Peyer's patch (tissue), 4 donors: Measurements from ENCODE around the gene POLR2L. TPM values are rescaled to one million over a fixed set of nuclear protein-coding genes. Genes with fewer than 3 reads are reported as not detected.

Source experiments
- DNase-seq, 3 donors: peaks; one replicate each; pipeline ENCODE4 v3.0.0-alpha.2; 2017 to 2019
- H3K27ac ChIP-seq, 4 donors: fragments of 200-600 bp; sonication (generic); one replicate each; pipeline ENCODE4 v1.5.1; 2016 to 2019
- H3K27me3 ChIP-seq, 2 donors: fragments of 200-600 bp; sonication (generic); one replicate each; pipeline ENCODE4 v1.5.1; 2019
- H3K36me3 ChIP-seq, 3 donors: fragments of 200-600 bp; sonication (generic); one replicate each; pipeline ENCODE4 v1.5.1; 2016 to 2019
- H3K4me1 ChIP-seq, 4 donors: fragments of 200-600 bp; sonication (generic); one replicate each; pipeline ENCODE4 v1.5.1; 2016 to 2019
- H3K4me3 ChIP-seq, 4 donors: fragments of 200-600 bp; sonication (generic); 1 replicate in 3 of 4; 2 replicates in 1 of 4; pipeline ENCODE4 v1.5.1; 2016 to 2019; ENCODE audit warnings: mild to moderate bottlenecking in 1 of 4
- H3K9me3 ChIP-seq, 4 donors: fragments of 200-600 bp; sonication (generic); one replicate each; pipeline ENCODE4 v1.5.1; 2016 to 2019; ENCODE audit warnings: mild to moderate bottlenecking in 1 of 4
- CTCF ChIP-seq, 6 experiments: fragments of 450-650 bp in 4 of 6; fragments of 200-600 bp in 2 of 6; sonication (generic) in 1 of 6; IDR thresholded peaks; one replicate each; pipeline ENCODE4 v1.5.1; 2017 to 2019; ENCODE audit warnings: antibody characterized with exemption in 6 of 6, mild to moderate bottlenecking in 3 of 6, moderate library complexity in 1 of 6
- POLR2A ChIP-seq, 2 donors: fragments of 450-650 bp; IDR thresholded peaks; one replicate each; pipeline ENCODE4 v1.5.1; 2017; ENCODE audit warnings: antibody characterized with exemption in 2 of 2, mild to moderate bottlenecking in 2 of 2, moderate library complexity in 2 of 2
- total RNA-seq, 4 donors: library from RNA; depleted of rRNA; stranded (reverse); fragments of >200 nt; gene quantifications; one replicate each; pipeline ENCODE4 v1.1.0, GENCODE V29; 2016

Gene POLR2L
- total RNA-seq, 4 donors from 2014 or later, result 37.8 to 67.1 (median 44.8) TPM

- Histone ChIP-seq H3K27ac (no peak overlapping the region), H3K27me3 (peaks cover 0 to 10% of the 10 kb centered on the region in 2 donors), H3K36me3 (no peaks in the 10 kb centered on the region), H3K4me1 (peaks cover 0 to 36% (median 18%) of the 10 kb centered on the region in 4 donors), H3K4me3 (no peak overlapping the region), H3K9me3 (no peaks in the 10 kb centered on the region)
- peak in 1 of 6 experiments; percentile 11 for TF ChIP-seq CTCF (IDR thresholded peaks at IDR 0.05)
- TF ChIP-seq POLR2A (IDR thresholded peaks at IDR 0.05), result no peak
- DNase-seq, result no peak
These were observed 8.7 kb upstream of the POLR2L start for GRCh38 chr11:850775-851763.

DNA sequence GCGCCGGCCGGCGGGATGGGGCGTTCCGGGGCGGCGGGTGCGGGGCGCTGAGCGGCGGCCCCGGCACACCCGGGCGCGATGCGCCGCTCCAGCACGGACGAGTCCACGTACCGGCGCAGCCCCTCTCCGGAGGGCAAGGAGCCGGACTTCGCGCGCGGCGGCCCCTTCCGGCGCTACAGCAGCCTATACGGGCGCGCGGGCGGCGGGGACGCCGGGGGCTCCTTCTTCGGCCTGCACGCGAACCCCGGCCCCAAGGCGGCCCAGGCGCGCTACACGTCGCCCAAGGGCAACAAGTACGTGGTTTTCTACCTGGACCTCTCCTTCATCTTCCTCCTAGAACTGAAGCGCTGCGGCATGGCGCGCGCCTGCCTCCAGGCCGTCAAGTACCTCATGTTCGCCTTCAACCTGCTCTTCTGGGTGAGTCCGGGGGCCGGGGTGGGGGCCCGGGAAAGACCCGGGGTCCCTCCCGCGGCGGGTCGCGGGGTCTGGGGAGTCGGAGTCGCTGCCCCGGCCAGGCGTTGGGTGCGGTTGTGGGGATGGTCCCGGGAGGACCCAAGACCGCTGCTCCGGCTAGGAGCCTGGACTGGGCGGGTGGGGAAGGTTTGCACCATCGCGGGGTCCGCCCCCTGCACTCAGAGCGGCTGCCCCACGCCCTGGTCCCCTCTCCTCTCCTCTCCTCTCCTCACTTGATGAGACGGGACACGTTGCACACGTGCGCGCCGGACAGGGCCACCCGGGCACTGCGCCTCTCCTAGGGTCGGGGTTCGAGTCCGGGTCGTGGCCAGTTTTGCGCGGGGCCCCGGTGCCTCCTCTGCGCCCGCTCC, 7.8 kb upstream of the POLR2L start:
- DNase-seq, result no peak
- peaks cover 0 to 10% of the 10 kb centered on the region in 2 donors for H3K27me3 ChIP-seq
- no peaks in the 10 kb centered on the region for H3K36me3 ChIP-seq
- no peaks in the 10 kb centered on the region for H3K9me3 ChIP-seq
- TF ChIP-seq POLR2A (IDR thresholded peaks at IDR 0.05) (no peak), CTCF (IDR thresholded peaks at IDR 0.05) (no peak)
- H3K27ac ChIP-seq, result no peak overlapping the region
- H3K4me3 ChIP-seq, result peak overlapping the region in 3 of 4 donors; percentile 48 to 57 (median 51)
- peaks cover 0 to 42% (median 18%) of the 10 kb centered on the region in 4 donors for H3K4me1 ChIP-seq

DNA sequence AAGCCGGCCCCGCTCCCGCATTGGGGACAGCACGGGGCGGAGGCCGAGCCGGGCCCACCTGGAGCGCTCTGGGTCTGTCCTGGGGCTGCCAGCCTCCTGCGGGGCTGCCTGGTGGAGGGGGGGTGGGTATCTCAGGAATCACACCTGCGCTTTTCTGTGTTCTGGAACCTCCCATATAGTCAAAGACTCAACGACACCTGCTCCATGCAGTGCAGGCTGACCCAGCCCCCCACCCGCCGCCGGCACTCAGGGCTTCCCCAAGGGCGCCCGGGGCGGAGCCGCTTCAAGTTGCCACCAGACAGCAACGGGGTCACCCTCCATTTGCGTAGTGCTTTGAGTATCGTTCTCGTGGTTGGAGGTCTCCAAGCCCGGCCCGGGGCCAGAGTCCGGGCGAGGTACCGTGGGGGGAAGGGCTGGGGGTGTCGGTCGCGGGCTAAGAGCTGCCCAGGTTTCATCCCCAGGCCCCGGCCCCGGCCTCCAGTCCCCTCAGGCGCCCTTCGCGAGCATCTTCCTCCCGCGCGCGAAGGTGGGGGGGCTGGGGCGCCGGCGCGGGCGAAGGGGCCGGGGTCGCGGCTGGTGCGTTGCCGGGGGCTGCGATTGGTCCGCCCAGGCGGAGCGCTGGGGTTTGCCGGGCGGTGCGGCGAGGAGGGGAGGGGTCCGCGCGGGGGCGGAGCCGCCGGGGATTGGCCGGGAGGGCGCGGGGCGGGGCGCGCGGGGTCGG, 6.9 kb upstream of the POLR2L start:
- H3K4me3 ChIP-seq, result peak overlapping the region; percentile 30 to 57 (median 50)
- peaks cover 0 to 10% of the 10 kb centered on the region in 2 donors for H3K27me3 ChIP-seq
- peak overlapping the region in 1 of 4 donors; percentile 38 for H3K27ac ChIP-seq
- no peak for DNase-seq
- peaks cover 0 to 51% (median 21%) of the 10 kb centered on the region in 4 donors for H3K4me1 ChIP-seq
- TF ChIP-seq POLR2A (IDR thresholded peaks at IDR 0.05) (no peak), CTCF (IDR thresholded peaks at IDR 0.05) (no peak)
- no peaks in the 10 kb centered on the region for H3K36me3 ChIP-seq
- H3K9me3 ChIP-seq, result no peaks in the 10 kb centered on the region

DNA sequence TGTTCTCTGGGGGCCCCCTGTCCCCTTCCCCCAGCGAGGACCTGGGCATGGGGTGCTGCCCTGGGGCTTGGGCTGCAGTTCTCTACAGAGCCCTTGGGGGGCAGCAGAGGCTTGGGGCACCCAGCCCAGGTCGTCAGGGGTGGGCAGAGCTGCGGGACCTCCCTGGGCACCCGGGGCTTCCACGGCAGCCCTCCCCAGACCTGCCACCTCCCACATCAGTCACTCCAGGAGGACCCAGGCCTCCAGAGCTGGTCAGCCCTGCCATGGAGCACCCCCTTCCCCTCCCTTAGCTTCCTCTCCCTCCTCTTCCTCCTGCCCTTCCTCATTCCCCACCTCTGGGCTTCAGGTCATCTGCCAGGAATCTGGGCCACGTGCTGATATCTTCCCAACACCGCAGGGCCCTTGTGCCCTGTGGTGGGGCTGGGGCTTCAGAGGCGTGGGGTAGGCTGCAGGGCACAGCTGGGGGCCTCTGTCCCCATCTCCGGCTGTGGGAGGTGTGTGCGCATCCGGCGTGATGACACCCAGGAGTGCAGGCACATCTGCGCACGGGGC, 6.1 kb upstream of the POLR2L start:
- H3K4me1 ChIP-seq, result peaks cover 6 to 60% (median 24%) of the 10 kb centered on the region in 4 donors
- H3K36me3 ChIP-seq, result no peaks in the 10 kb centered on the region
- no peaks in the 10 kb centered on the region for H3K9me3 ChIP-seq
- peaks cover 0 to 10% of the 10 kb centered on the region in 2 donors for H3K27me3 ChIP-seq
- DNase-seq, result peak; percentile 54 to 78 (median 75)
- TF ChIP-seq POLR2A (IDR thresholded peaks at IDR 0.05) (no peak), CTCF (IDR thresholded peaks at IDR 0.05) (peak; percentile 82 to 92 (median 88))
- H3K27ac ChIP-seq, result peak overlapping the region in 1 of 4 donors; percentile 38
- peak overlapping the region in 1 of 4 donors; percentile 57 for H3K4me3 ChIP-seq
